Naive thymus-derived CD4-positive, alpha-beta T cell (primary cell): ENCODE data around the gene HOXD1. TPM values are rescaled to one million over a fixed set of nuclear protein-coding genes. Genes with fewer than 3 reads are reported as not detected.

Experiments used
- ATAC-seq: fragments of 150-1000 bp; cut with Tn5 transposase; 2 replicates; pipeline ENCODE4 v1.10.0; 2021; ENCODE audit warnings: mild to moderate bottlenecking, moderate library complexity
- CTCF ChIA-PET: fragments of 350-600 bp; sonication (Branson Sonifier 250); formaldehyde crosslinking; loops from one replicate; lab custom pipeline; 2021; ENCODE audit warnings: antibody characterized with exemption; lab: Charles Lee
- POLR2A ChIA-PET: fragments of 350-600 bp; sonication (Branson Sonifier 250); formaldehyde crosslinking; loops from one replicate; lab custom pipeline; 2021; ENCODE audit warnings: antibody characterized with exemption, inconsistent platforms; lab: Charles Lee
- DNase-seq, 9 donors: peaks; one replicate each; pipeline versions ENCODE4 v3.0.0 to v3.0.0-alpha.2; 2020 to 2022; ENCODE audit warnings: mixed read lengths in 1 of 9
- H3K27ac ChIP-seq: one replicate; pipeline ENCODE4 v1.7.0; 2013; ENCODE audit warnings: mild to moderate bottlenecking, low read depth, low read length, moderate library complexity
- H3K27me3 ChIP-seq, 2 donors: one replicate each; pipeline ENCODE4 v1.7.0; 2013; ENCODE audit warnings: low read length in 2 of 2, mild to moderate bottlenecking in 2 of 2, moderate library complexity in 2 of 2; ENCODE audit not compliant: control insufficient read depth in 2 of 2, insufficient read depth in 2 of 2
- H3K36me3 ChIP-seq, 3 experiments: 1 replicate in 2 of 3; 2 replicates in 1 of 3; pipeline ENCODE4 v1.7.0; 2013; ENCODE audit warnings: low read length in 3 of 3, mild to moderate bottlenecking in 3 of 3, moderate library complexity in 1 of 3; ENCODE audit not compliant: insufficient read depth in 3 of 3, control insufficient read depth in 2 of 3
- H3K4me1 ChIP-seq, 2 donors: one replicate each; pipeline ENCODE4 v1.7.0; 2013; ENCODE audit warnings: low read length in 2 of 2, mild to moderate bottlenecking in 2 of 2, moderate library complexity in 1 of 2; ENCODE audit not compliant: control insufficient read depth in 2 of 2, insufficient read depth in 2 of 2
- H3K4me3 ChIP-seq: 2 replicates; pipeline ENCODE4 v1.7.0; 2013; ENCODE audit warnings: mild to moderate bottlenecking, low read length
- H3K9me3 ChIP-seq, 3 experiments: 1 replicate in 2 of 3; 2 replicates in 1 of 3; pipeline ENCODE4 v1.7.0; 2013; ENCODE audit warnings: low read length in 3 of 3; ENCODE audit not compliant: control insufficient read depth in 2 of 3
- H3K27ac Mint-ChIP-seq, 9 donors: one replicate each; pipeline ENCODE4 v1.8.0; 2020 to 2022; ENCODE audit warnings: mixed read lengths in 9 of 9, mild to moderate bottlenecking in 8 of 9, moderate library complexity in 5 of 9, inconsistent platforms in 2 of 9
- H3K27me3 Mint-ChIP-seq, 5 donors: one replicate each; pipeline ENCODE4 v1.8.0; 2021 to 2022; ENCODE audit warnings: mixed read lengths in 5 of 5, mild to moderate bottlenecking in 1 of 5
- H3K36me3 Mint-ChIP-seq, 5 donors: one replicate each; pipeline ENCODE4 v1.8.0; 2020 to 2022; ENCODE audit warnings: mixed read lengths in 5 of 5, mild to moderate bottlenecking in 3 of 5, inconsistent platforms in 1 of 5
- H3K4me1 Mint-ChIP-seq, 7 donors: one replicate each; pipeline ENCODE4 v1.8.0; 2020 to 2022; ENCODE audit warnings: mixed read lengths in 7 of 7, mild to moderate bottlenecking in 3 of 7, inconsistent platforms in 1 of 7
- H3K4me3 Mint-ChIP-seq, 10 donors: one replicate each; pipeline ENCODE4 v1.8.0; 2020 to 2022; ENCODE audit warnings: mild to moderate bottlenecking in 10 of 10, mixed read lengths in 10 of 10, moderate library complexity in 6 of 10, inconsistent platforms in 2 of 10
- H3K9me3 Mint-ChIP-seq, 11 donors: one replicate each; pipeline ENCODE4 v1.8.0; 2020 to 2022; ENCODE audit warnings: mixed read lengths in 11 of 11, mild to moderate bottlenecking in 4 of 11, inconsistent platforms in 1 of 11, moderate library complexity in 1 of 11
- intact Hi-C, 2 donors: fragments of 100-400 bp; cut with micrococcal nuclease; formaldehyde crosslinking; loops; one replicate each; pipeline ENCODE4 v1.15.1; 2023
- polyA plus RNA-seq, 2 donors: library from polyadenylated mRNA; unstranded; fragments of 300-500 nt; fragmentation: Illumina TruSeq; gene quantifications; one replicate each; pipeline ENCODE4 v1.2.3, GENCODE V29; 2021
- total RNA-seq, 6 experiments: library from RNA in 5 of 6; stranded (reverse) in 5 of 6; gene quantifications; 1 replicate in 5 of 6; 2 replicates in 1 of 6; pipeline ENCODE4 v1.2.3 and lab custom pipeline; 2021 to 2026

HOXD1 gene
- total and polyA plus RNA-seq, 7 experiments from 2014 or later = not detected

GRCh38 chr2:176174824-176175708, 13.4 kb upstream of the HOXD1 start:
- Histone ChIP-seq H3K27ac (no peak overlapping the region), H3K27me3 (peaks cover 22 to 58% of the 10 kb centered on the region in 2 donors), H3K36me3 (no peaks in the 10 kb centered on the region), H3K4me1 (no peaks in the 10 kb centered on the region), H3K4me3 (no peak overlapping the region), H3K9me3 (no peaks in the 10 kb centered on the region)
- Mint-ChIP-seq H3K36me3 (peaks cover 0 to 10% (median 0%) of the 10 kb centered on the region in 5 donors), H3K4me3 (peak overlapping the region in 6 of 10 donors; percentile 12 to 72 (median 32)), H3K27ac (no peak overlapping the region), H3K9me3 (peaks cover 0 to 16% (median 2%) of the 10 kb centered on the region in 11 donors), H3K4me1 (peaks cover 0 to 39% (median 20%) of the 10 kb centered on the region in 7 donors), H3K27me3 (peaks cover 84 to 94% (median 89%) of the 10 kb centered on the region in 5 donors)
- ATAC-seq (no peak), DNase-seq (no peak)
- intact Hi-C loops = no loop called here
- POLR2A ChIA-PET = no interaction called here
- CTCF ChIA-PET = no interaction called here

- no peak for DNase-seq
- ChIA-PET POLR2A (no interaction called here), CTCF (interaction anchor here (1.1 kb wide), 1 partner anchor 279 kb away, joined by 3 read pairs; no protein-coding TSS in a partner anchor)
- peaks cover 0 to 39% (median 20%) of the 10 kb centered on the region in 7 donors for H3K4me1 Mint-ChIP-seq
- no peaks in the 10 kb centered on the region for H3K36me3 ChIP-seq
- no peak overlapping the region for H3K27ac Mint-ChIP-seq
- H3K27ac ChIP-seq = no peak overlapping the region
- H3K9me3 ChIP-seq = no peaks in the 10 kb centered on the region
- intact Hi-C loops = no loop called here
- no peak for ATAC-seq
- no peak overlapping the region for H3K4me3 ChIP-seq
- H3K4me1 ChIP-seq = no peaks in the 10 kb centered on the region
- H3K27me3 Mint-ChIP-seq = peaks cover 84 to 93% (median 89%) of the 10 kb centered on the region in 5 donors
- no peak overlapping the region for H3K4me3 Mint-ChIP-seq
- peaks cover 0 to 16% (median 2%) of the 10 kb centered on the region in 11 donors for H3K9me3 Mint-ChIP-seq
- H3K27me3 ChIP-seq = peaks cover 22 to 50% of the 10 kb centered on the region in 2 donors
- H3K36me3 Mint-ChIP-seq = peaks cover 0 to 10% (median 0%) of the 10 kb centered on the region in 5 donors
Observed at GRCh38 chr2:176175709-176176607, 12.5 kb upstream of the HOXD1 start.

GRCh38 chr2:176177580-176178037, 10.9 kb upstream of the HOXD1 start:
- DNase-seq (no peak), ATAC-seq (no peak)
- Mint-ChIP-seq H3K36me3 (peaks cover 0 to 10% (median 0%) of the 10 kb centered on the region in 5 donors), H3K27me3 (peaks cover 79 to 95% (median 87%) of the 10 kb centered on the region in 5 donors), H3K4me1 (peaks cover 0 to 30% (median 13%) of the 10 kb centered on the region in 7 donors), H3K9me3 (peaks cover 0 to 12% (median 2%) of the 10 kb centered on the region in 11 donors), H3K27ac (no peak overlapping the region), H3K4me3 (peak overlapping the region in 5 of 10 donors; percentile 4 to 57 (median 44))
- ChIA-PET POLR2A (no interaction called here), CTCF (no interaction called here)
- no peaks in the 10 kb centered on the region for H3K9me3 ChIP-seq
- H3K36me3 ChIP-seq = no peaks in the 10 kb centered on the region
- H3K27ac ChIP-seq = no peak overlapping the region
- H3K4me3 ChIP-seq = no peak overlapping the region
- peaks cover 22 to 44% of the 10 kb centered on the region in 2 donors for H3K27me3 ChIP-seq
- H3K4me1 ChIP-seq = no peaks in the 10 kb centered on the region
- intact Hi-C loops = no loop called here

GRCh38 chr2:176178038-176178756, 10.3 kb upstream of the HOXD1 start:
- no peak overlapping the region for H3K27ac ChIP-seq
- peaks cover 21 to 38% of the 10 kb centered on the region in 2 donors for H3K27me3 ChIP-seq
- ChIA-PET POLR2A (no interaction called here), CTCF (no interaction called here)
- Mint-ChIP-seq H3K36me3 (peaks cover 0 to 10% (median 0%) of the 10 kb centered on the region in 5 donors), H3K4me1 (peaks cover 0 to 25% (median 10%) of the 10 kb centered on the region in 7 donors), H3K9me3 (peaks cover 0 to 7% (median 0%) of the 10 kb centered on the region in 11 donors), H3K27ac (no peak overlapping the region), H3K4me3 (peak overlapping the region in 5 of 10 donors; percentile 43 to 66 (median 44)), H3K27me3 (peaks cover 79 to 95% (median 87%) of the 10 kb centered on the region in 5 donors)
- H3K36me3 ChIP-seq = no peaks in the 10 kb centered on the region
- H3K4me3 ChIP-seq = no peak overlapping the region
- H3K4me1 ChIP-seq = no peaks in the 10 kb centered on the region
- DNase-seq (no peak), ATAC-seq (no peak)
- intact Hi-C loops = no loop called here
- no peaks in the 10 kb centered on the region for H3K9me3 ChIP-seq

GRCh38 chr2:176178757-176179295, 9.6 kb upstream of the HOXD1 start:
- peaks cover 0 to 3% (median 0%) of the 10 kb centered on the region in 11 donors for H3K9me3 Mint-ChIP-seq
- peaks cover 0 to 10% (median 0%) of the 10 kb centered on the region in 5 donors for H3K36me3 Mint-ChIP-seq
- Histone ChIP-seq H3K27me3 (peaks cover 15 to 33% of the 10 kb centered on the region in 2 donors), H3K9me3 (no peaks in the 10 kb centered on the region), H3K36me3 (no peaks in the 10 kb centered on the region), H3K4me3 (no peak overlapping the region), H3K4me1 (no peaks in the 10 kb centered on the region), H3K27ac (no peak overlapping the region)
- no peak for DNase-seq
- H3K27ac Mint-ChIP-seq = no peak overlapping the region
- ChIA-PET POLR2A (no interaction called here), CTCF (no interaction called here)
- peaks cover 0 to 19% (median 10%) of the 10 kb centered on the region in 7 donors for H3K4me1 Mint-ChIP-seq
- H3K4me3 Mint-ChIP-seq = peak overlapping the region in 4 of 10 donors; percentile 24 to 57 (median 48)
- intact Hi-C loops = no loop called here
- peaks cover 79 to 95% (median 87%) of the 10 kb centered on the region in 5 donors for H3K27me3 Mint-ChIP-seq
- ATAC-seq = no peak
